Mesendoderm (in vitro differentiated cells): ENCODE data around the gene EDN2.
A peak's percentile ranks its signal among the peaks of the same experiment; 100 is the strongest.

ENCODE experiments used
- DNase-seq: peaks from one replicate; pipeline ENCODE4 v3.0.0; 2013
- H2AK5ac ChIP-seq: 2 replicates; pipeline ENCODE4 v1.6.1; 2013; ENCODE audit warnings: low read length, inconsistent platforms
- H2BK120ac ChIP-seq: 2 replicates; pipeline ENCODE4 v1.6.1; 2013; ENCODE audit warnings: low read depth, mild to moderate bottlenecking, low read length, moderate library complexity, mixed read lengths
- H2BK15ac ChIP-seq: replicated peaks from 2 replicates; pipeline ENCODE4 v1.6.1; 2013; ENCODE audit warnings: low read depth, mild to moderate bottlenecking, moderate library complexity
- H2BK5ac ChIP-seq: 2 replicates; pipeline ENCODE4 v1.6.1; 2013; ENCODE audit warnings: low read length, inconsistent platforms
- H3K18ac ChIP-seq: 2 replicates; pipeline ENCODE4 v1.6.1; 2013; ENCODE audit warnings: mild to moderate bottlenecking, low read length, mixed read lengths
- H3K23ac ChIP-seq: one replicate; pipeline ENCODE4 v1.6.1; 2013; ENCODE audit warnings: low read length
- H3K27ac ChIP-seq: 2 replicates; pipeline ENCODE4 v1.5.1; 2013; ENCODE audit warnings: low read depth, mild to moderate bottlenecking, inconsistent platforms, low read length, moderate library complexity
- H3K27me3 ChIP-seq: 2 replicates; pipeline ENCODE4 v1.6.1; 2013; ENCODE audit warnings: low read length, control low read depth, mild to moderate bottlenecking, inconsistent platforms; ENCODE audit not compliant: insufficient read depth, poor library complexity
- H3K36me3 ChIP-seq: 2 replicates; pipeline ENCODE4 v1.6.1; 2013; ENCODE audit warnings: low read length, inconsistent platforms; ENCODE audit not compliant: control insufficient read depth, insufficient read depth
- H3K4ac ChIP-seq: one replicate; pipeline ENCODE4 v1.6.1; 2013; ENCODE audit warnings: low read depth, mild to moderate bottlenecking, low read length, moderate library complexity
- H3K4me1 ChIP-seq: 2 replicates; pipeline ENCODE4 v1.6.1; 2013; ENCODE audit warnings: low read depth, low read length, inconsistent platforms; ENCODE audit not compliant: control insufficient read depth
- H3K4me2 ChIP-seq: 2 replicates; pipeline ENCODE4 v1.6.1; 2013; ENCODE audit warnings: low read length
- H3K4me3 ChIP-seq: 2 replicates; pipeline ENCODE4 v1.5.1; 2013; ENCODE audit warnings: mild to moderate bottlenecking, low read length
- H3K56ac ChIP-seq: one replicate; pipeline ENCODE4 v1.6.1; 2013; ENCODE audit warnings: low read length
- H3K79me1 ChIP-seq: 2 replicates; pipeline ENCODE4 v1.6.1; 2013; ENCODE audit warnings: low read length, inconsistent platforms
- H3K79me2 ChIP-seq: 2 replicates; pipeline ENCODE4 v1.6.1; 2013; ENCODE audit warnings: mild to moderate bottlenecking, low read length; ENCODE audit not compliant: control insufficient read depth, insufficient read depth
- H3K9ac ChIP-seq: 2 replicates; pipeline ENCODE4 v1.6.1; 2013; ENCODE audit warnings: low read length, inconsistent platforms
- H4K5ac ChIP-seq: one replicate; pipeline ENCODE4 v1.6.1; 2013; ENCODE audit warnings: low read length
- H4K8ac ChIP-seq: one replicate; pipeline ENCODE4 v1.6.1; 2013; ENCODE audit warnings: low read depth, mild to moderate bottlenecking, control low read depth, low read length, moderate library complexity
- WGBS: extraction: QIAGEN DNeasy Blood & Tissue Kit; methylation state at CpG from one replicate; pipeline ENCODE4 v1.1.7; 2013; ENCODE audit warnings: low lambda C conversion rate, missing lambda C conversion rate; ENCODE audit not compliant: insufficient coverage; ENCODE audit errors: extremely low coverage; 5-methylcytosine and 5-hydroxymethylcytosine counted together

EDN2 gene

DNA sequence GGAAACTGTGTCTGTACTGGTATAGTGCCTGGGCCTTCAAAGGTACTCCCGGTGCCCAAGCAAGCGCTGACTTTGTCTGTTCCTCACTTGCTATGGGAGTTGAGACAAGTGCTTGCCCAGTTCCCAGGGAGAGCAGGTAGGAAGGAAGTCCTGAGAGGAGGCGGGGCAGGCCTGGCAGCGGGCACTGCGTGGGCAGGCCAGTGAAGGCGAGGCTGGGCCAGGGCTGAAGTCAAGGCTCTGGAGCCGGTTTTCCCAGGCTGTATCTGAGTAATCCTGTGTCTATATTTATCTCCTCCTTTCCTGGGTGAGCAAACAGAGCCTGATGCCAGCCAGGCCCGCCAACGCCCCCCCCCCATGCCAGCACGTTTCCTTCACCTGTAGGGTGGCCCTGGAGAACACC, 15.9 kb upstream of the EDN2 start:
- H3K23ac ChIP-seq, result no peak overlapping the region
- no peaks in the 10 kb centered on the region for H3K27me3 ChIP-seq
- no peak overlapping the region for H2BK15ac ChIP-seq
- H3K79me2 ChIP-seq, result no peaks in the 10 kb centered on the region
- H3K18ac ChIP-seq, result peak overlapping the region; percentile 62
- H2AK5ac ChIP-seq, result peak overlapping the region; percentile 91
- H3K4me2 ChIP-seq, result no peak overlapping the region
- WGBS, result no CpG with 5 or more reads among the region's 10 CpGs
- no peak overlapping the region for H4K5ac ChIP-seq
- peak overlapping the region; percentile 23 for H2BK120ac ChIP-seq
- H3K79me1 ChIP-seq, result no peaks in the 10 kb centered on the region
- no peak for DNase-seq
- H3K36me3 ChIP-seq, result no peaks in the 10 kb centered on the region
- H3K4ac ChIP-seq, result peak overlapping the region; percentile 76
- H3K56ac ChIP-seq, result peak overlapping the region; percentile 57
- no peak overlapping the region for H3K4me3 ChIP-seq
- H3K4me1 ChIP-seq, result peaks cover 10% of the 10 kb centered on the region
- H4K8ac ChIP-seq, result no peak overlapping the region
- H3K27ac ChIP-seq, result peak overlapping the region; percentile 41
- no peak overlapping the region for H3K9ac ChIP-seq
- H2BK5ac ChIP-seq, result peak overlapping the region; percentile 90

DNA sequence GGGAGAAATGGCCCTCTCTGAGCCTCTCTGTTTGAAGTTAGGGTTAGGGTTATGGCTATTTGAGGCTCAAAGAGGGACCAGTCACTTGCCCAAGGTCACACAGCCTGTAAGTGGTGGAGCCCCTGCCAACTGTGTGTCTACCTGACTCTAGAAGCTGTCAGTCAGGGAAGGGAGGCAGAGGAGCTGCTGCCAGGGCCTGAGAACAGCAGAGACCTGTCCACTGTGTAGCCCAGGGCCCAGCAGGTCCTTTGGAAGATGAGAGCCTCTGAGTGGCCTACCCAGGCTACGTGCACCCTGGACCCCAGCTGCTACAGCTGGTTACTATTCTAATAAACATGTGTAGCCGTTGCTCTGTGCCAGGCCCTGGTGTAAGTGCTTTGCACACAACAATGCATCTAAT, 15.1 kb upstream of the EDN2 start:
- no peak overlapping the region for H3K9ac ChIP-seq
- no peak overlapping the region for H3K4me3 ChIP-seq
- H3K18ac ChIP-seq, result no peak overlapping the region
- no peak overlapping the region for H3K27ac ChIP-seq
- no peaks in the 10 kb centered on the region for H3K27me3 ChIP-seq
- no CpG with 5 or more reads among the region's 2 CpGs for WGBS
- no peaks in the 10 kb centered on the region for H3K79me1 ChIP-seq
- no peak overlapping the region for H3K4me2 ChIP-seq
- no peak overlapping the region for H3K23ac ChIP-seq
- H2AK5ac ChIP-seq, result no peak overlapping the region
- H3K4me1 ChIP-seq, result peaks cover 13% of the 10 kb centered on the region
- H4K5ac ChIP-seq, result no peak overlapping the region
- H4K8ac ChIP-seq, result no peak overlapping the region
- H3K4ac ChIP-seq, result no peak overlapping the region
- no peak for DNase-seq
- no peaks in the 10 kb centered on the region for H3K36me3 ChIP-seq
- H3K56ac ChIP-seq, result no peak overlapping the region
- no peaks in the 10 kb centered on the region for H3K79me2 ChIP-seq
- H2BK120ac ChIP-seq, result no peak overlapping the region
- no peak overlapping the region for H2BK15ac ChIP-seq
- H2BK5ac ChIP-seq, result no peak overlapping the region

DNA sequence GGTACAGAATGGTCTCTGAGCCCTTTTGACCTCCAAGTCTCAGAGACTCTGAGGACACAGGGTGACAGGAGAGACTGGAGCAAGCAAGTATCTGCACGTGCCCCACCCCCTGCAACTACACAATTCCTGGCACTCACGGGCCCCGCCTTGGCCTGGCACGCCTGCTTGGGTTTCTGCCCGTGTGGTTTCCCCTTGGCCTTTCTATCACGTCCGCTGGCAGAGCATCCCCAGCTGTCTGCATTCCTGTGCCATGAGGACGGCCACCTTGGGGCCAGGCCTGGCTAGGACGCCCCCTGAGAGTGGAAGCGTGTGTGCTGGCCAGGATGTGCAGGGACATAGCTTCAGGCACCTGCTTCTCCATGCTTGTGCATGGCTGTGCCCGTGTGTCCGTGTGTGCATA, 14.3 kb upstream of the EDN2 start:
- no peaks in the 10 kb centered on the region for H3K79me1 ChIP-seq
- no peak overlapping the region for H3K4me2 ChIP-seq
- H2AK5ac ChIP-seq, result no peak overlapping the region
- H2BK5ac ChIP-seq, result no peak overlapping the region
- H3K4me1 ChIP-seq, result peaks cover 13% of the 10 kb centered on the region
- H3K18ac ChIP-seq, result no peak overlapping the region
- H3K79me2 ChIP-seq, result no peaks in the 10 kb centered on the region
- no peak overlapping the region for H4K5ac ChIP-seq
- peak overlapping the region; percentile 35 for H3K56ac ChIP-seq
- H3K9ac ChIP-seq, result no peak overlapping the region
- no peak overlapping the region for H3K23ac ChIP-seq
- no peak overlapping the region for H4K8ac ChIP-seq
- H2BK15ac ChIP-seq, result no peak overlapping the region
- no peak overlapping the region for H3K4me3 ChIP-seq
- no peaks in the 10 kb centered on the region for H3K36me3 ChIP-seq
- no peak for DNase-seq
- H3K27me3 ChIP-seq, result no peaks in the 10 kb centered on the region
- H3K27ac ChIP-seq, result no peak overlapping the region
- H2BK120ac ChIP-seq, result no peak overlapping the region
- WGBS, result no CpG with 5 or more reads among the region's 12 CpGs
- H3K4ac ChIP-seq, result no peak overlapping the region

- Histone ChIP-seq H3K4ac (no peak overlapping the region), H3K27ac (no peak overlapping the region), H2BK15ac (no peak overlapping the region), H3K79me1 (no peaks in the 10 kb centered on the region), H3K27me3 (no peaks in the 10 kb centered on the region), H3K23ac (no peak overlapping the region), H3K79me2 (no peaks in the 10 kb centered on the region), H4K5ac (no peak overlapping the region), H3K4me3 (no peak overlapping the region), H3K9ac (no peak overlapping the region), H2BK5ac (peak overlapping the region; percentile 20), H3K4me2 (no peak overlapping the region), H2BK120ac (no peak overlapping the region), H4K8ac (no peak overlapping the region), H2AK5ac (no peak overlapping the region), H3K18ac (no peak overlapping the region), H3K4me1 (peaks cover 13% of the 10 kb centered on the region), H3K36me3 (no peaks in the 10 kb centered on the region), H3K56ac (no peak overlapping the region)
- no CpG with 5 or more reads among the region's 5 CpGs for WGBS
- DNase-seq, result no peak
Observed at GRCh38 chr1:41498391-41498790, 13.9 kb upstream of the EDN2 start.

GRCh38 chr1:41497461-41498030, 13.1 kb upstream of the EDN2 start:
- Histone ChIP-seq H3K4me2 (no peak overlapping the region), H4K8ac (no peak overlapping the region), H3K56ac (peak overlapping the region; percentile 87), H3K27ac (no peak overlapping the region), H3K79me2 (no peaks in the 10 kb centered on the region), H3K4me1 (peaks cover 13% of the 10 kb centered on the region), H3K36me3 (no peaks in the 10 kb centered on the region), H2AK5ac (no peak overlapping the region), H2BK5ac (peak overlapping the region; percentile 33), H3K18ac (no peak overlapping the region), H3K4me3 (no peak overlapping the region), H3K9ac (no peak overlapping the region), H3K4ac (no peak overlapping the region), H3K27me3 (no peaks in the 10 kb centered on the region), H3K79me1 (no peaks in the 10 kb centered on the region), H2BK120ac (no peak overlapping the region), H4K5ac (no peak overlapping the region), H3K23ac (no peak overlapping the region), H2BK15ac (no peak overlapping the region)
- no CpG with 5 or more reads among the region's 7 CpGs for WGBS
- no peak for DNase-seq

DNA sequence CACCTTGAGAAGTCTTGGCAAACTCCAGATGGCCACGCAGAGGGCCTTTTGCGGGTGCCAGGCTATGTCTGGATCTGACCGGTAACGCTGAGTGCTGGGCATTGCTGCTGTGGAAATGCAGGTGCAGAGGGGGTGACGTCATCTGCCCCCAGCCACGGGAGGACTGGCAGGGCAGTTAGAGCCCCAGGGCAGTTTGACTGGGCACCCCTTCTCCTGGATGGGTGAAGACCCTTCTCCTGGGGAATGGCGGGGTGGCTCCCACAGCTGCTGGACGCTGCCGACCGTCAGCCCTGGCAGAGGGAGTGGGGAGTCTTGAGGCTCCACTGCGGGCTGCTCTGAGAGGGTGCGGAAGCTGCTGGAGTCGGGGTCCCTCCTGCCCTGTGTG, 12.6 kb upstream of the EDN2 start:
- Histone ChIP-seq H3K27ac (no peak overlapping the region), H3K79me1 (no peaks in the 10 kb centered on the region), H2BK15ac (no peak overlapping the region), H3K79me2 (no peaks in the 10 kb centered on the region), H4K5ac (no peak overlapping the region), H3K4me3 (no peak overlapping the region), H4K8ac (no peak overlapping the region), H3K56ac (peak overlapping the region; percentile 87), H3K4ac (peak overlapping the region; percentile 94), H3K23ac (peak overlapping the region; percentile 71), H3K9ac (peak overlapping the region; percentile 65), H2AK5ac (no peak overlapping the region), H3K27me3 (no peaks in the 10 kb centered on the region), H3K36me3 (no peaks in the 10 kb centered on the region), H2BK120ac (no peak overlapping the region), H3K4me1 (peaks cover 13% of the 10 kb centered on the region), H3K18ac (no peak overlapping the region), H2BK5ac (no peak overlapping the region), H3K4me2 (no peak overlapping the region)
- DNase-seq, result no peak
- WGBS, result no CpG with 5 or more reads among the region's 13 CpGs
